ENCODE results near the gene LCE1F. TPM values are rescaled to one million over a fixed set of nuclear protein-coding genes. Genes with fewer than 3 reads are reported as not detected.

The LCE1F gene
- total RNA-seq, 1 donor from 2014 or later: not detected

DNA sequence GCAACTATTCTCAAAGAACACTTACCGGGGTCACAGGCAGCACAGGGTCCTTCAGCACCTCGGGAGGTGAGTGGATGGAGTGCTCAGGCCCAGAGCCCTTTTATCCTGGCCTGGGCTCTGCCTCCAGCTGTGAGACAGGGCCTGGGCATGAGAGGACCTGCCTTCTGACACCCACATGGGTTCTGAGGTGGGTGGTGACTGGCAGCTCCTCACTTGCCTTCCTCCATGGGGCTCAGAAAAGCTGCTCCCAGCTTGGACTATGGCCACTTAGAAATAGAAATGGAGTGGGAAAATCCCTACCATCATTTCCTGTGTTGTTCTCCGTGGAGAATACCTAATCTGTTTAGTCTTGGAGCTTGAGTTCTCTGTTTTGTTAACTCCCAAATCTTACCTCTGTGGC is 31.6 kb downstream of the LCE1F start, which contains the start of gene LCE1C:
Gene LCE1C (minus strand): TSS at position 76 of the 400 bp plus-strand sequence. CDS start 1,173 bp downstream, outside the sequence.
- no peaks in the 10 kb centered on the region for H3K27me3 ChIP-seq (ENCODE audit: control insufficient read depth, insufficient read depth, low read length)
- no peak within 1 kb of the TSS for H3K4me3 ChIP-seq (ENCODE audit: low read depth, low read length)
- TF ChIP-seq CTCF (IDR thresholded peaks at IDR 0.05; ENCODE audit: insufficient read depth, low read length, poor library complexity, severe bottlenecking): no peak
- no peaks in the 10 kb centered on the region for H3K36me3 ChIP-seq (ENCODE audit: control insufficient read depth, insufficient read depth, low read length)
- DNase-seq (ENCODE audit: low read depth): no peak

DNA sequence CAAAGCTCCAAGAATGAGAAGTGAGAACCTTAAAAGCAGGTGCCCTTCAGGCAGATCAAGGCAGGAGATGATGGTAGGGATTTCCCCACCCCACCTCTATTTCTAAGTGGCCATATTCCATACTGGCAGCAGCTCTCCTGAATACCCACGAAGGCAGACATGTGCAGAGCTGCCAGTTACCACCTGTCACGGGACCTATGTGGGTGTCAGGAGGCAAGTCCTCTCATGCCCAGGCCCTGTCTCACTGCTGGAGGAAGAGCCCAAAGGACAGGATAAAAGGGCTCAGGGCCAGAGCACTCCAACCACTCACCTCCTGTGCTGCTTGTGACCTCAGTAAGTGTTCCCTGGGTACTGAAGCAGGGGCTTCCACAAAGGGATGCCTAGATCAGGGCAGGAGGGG is 36.1 kb downstream of the LCE1F start:
- DNase-seq (ENCODE audit: low read depth): no peak
- no peak for TF ChIP-seq CTCF (IDR thresholded peaks at IDR 0.05; ENCODE audit: insufficient read depth, low read length, poor library complexity, severe bottlenecking)
- H3K27me3 ChIP-seq (ENCODE audit: control insufficient read depth, insufficient read depth, low read length): no peaks in the 10 kb centered on the region
- H3K4me3 ChIP-seq (ENCODE audit: low read depth, low read length): no peak overlapping the region
- no peaks in the 10 kb centered on the region for H3K36me3 ChIP-seq (ENCODE audit: control insufficient read depth, insufficient read depth, low read length)

- Histone ChIP-seq H3K36me3 (ENCODE audit: control insufficient read depth, insufficient read depth, low read length) (no peaks in the 10 kb centered on the region), H3K27me3 (ENCODE audit: control insufficient read depth, insufficient read depth, low read length) (no peaks in the 10 kb centered on the region), H3K4me3 (ENCODE audit: low read depth, low read length) (no peak within 1 kb of the TSS)
- DNase-seq (ENCODE audit: low read depth): no peak
- TF ChIP-seq CTCF (IDR thresholded peaks at IDR 0.05; ENCODE audit: insufficient read depth, low read length, poor library complexity, severe bottlenecking): no peak
Observed at GRCh38 chr1:152811671-152812070, 36.7 kb downstream of the LCE1F start, which contains the start of gene LCE1B. TSS of gene LCE1B (plus strand) at chr1:152811971. CDS start at chr1:152812447, 476 bp downstream.

DNA sequence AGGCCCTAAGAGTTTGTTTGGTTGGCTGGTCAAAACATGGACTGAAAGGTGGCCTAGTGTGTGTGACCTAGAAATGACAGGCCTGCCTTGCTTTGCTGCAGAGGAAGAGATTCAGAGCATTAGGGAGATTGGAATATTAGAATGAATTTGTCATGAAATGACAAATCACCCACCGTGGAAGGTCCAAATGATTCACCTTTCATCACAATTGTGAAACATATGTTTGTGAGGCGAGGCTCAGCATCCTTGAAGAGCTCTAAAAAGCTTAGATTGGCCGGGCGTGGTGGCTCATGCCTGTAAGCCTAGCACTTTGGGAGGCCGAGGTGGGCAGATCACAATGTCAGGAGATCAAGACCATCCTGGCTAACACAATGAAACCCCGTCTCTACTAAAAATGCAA is 42.4 kb downstream of the LCE1F start:
- Histone ChIP-seq H3K36me3 (ENCODE audit: control insufficient read depth, insufficient read depth, low read length) (no peaks in the 10 kb centered on the region), H3K4me3 (ENCODE audit: low read depth, low read length) (no peak overlapping the region), H3K27me3 (ENCODE audit: control insufficient read depth, insufficient read depth, low read length) (no peaks in the 10 kb centered on the region)
- no peak for DNase-seq (ENCODE audit: low read depth)
- no peak for TF ChIP-seq CTCF (IDR thresholded peaks at IDR 0.05; ENCODE audit: insufficient read depth, low read length, poor library complexity, severe bottlenecking)

GRCh38 chr1:152823294-152823693 is 48.4 kb downstream of the LCE1F start:
- no peak for DNase-seq (ENCODE audit: low read depth)
- H3K4me3 ChIP-seq (ENCODE audit: low read depth, low read length): no peak overlapping the region
- no peaks in the 10 kb centered on the region for H3K36me3 ChIP-seq (ENCODE audit: control insufficient read depth, insufficient read depth, low read length)
- no peak for TF ChIP-seq CTCF (IDR thresholded peaks at IDR 0.05; ENCODE audit: insufficient read depth, low read length, poor library complexity, severe bottlenecking)
- H3K27me3 ChIP-seq (ENCODE audit: control insufficient read depth, insufficient read depth, low read length): no peaks in the 10 kb centered on the region

DNA sequence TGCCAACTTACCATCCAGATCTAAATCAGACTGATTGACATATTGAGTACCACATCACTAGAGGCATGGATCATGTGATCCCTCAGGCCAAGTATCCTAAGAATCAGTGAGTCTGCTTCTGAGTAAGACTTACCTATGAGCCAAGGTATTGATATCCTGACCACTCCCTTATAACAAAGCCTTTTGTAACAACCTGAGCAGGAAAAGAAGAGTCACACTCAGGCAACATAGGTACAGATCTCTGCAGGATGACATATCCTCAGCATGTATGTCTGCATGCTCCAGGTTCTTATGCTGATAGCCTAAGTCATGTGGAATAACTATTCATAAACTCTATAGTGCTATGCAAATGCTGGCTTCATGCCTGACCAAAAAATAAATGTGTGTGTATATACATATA is 50.0 kb downstream of the LCE1F start:
- no peaks in the 10 kb centered on the region for H3K27me3 ChIP-seq (ENCODE audit: control insufficient read depth, insufficient read depth, low read length)
- H3K4me3 ChIP-seq (ENCODE audit: low read depth, low read length): no peak overlapping the region
- H3K36me3 ChIP-seq (ENCODE audit: control insufficient read depth, insufficient read depth, low read length): no peaks in the 10 kb centered on the region
- DNase-seq (ENCODE audit: low read depth): no peak
- no peak for TF ChIP-seq CTCF (IDR thresholded peaks at IDR 0.05; ENCODE audit: insufficient read depth, low read length, poor library complexity, severe bottlenecking)

Data from kidney epithelial cell (primary cell).